Measurements from ENCODE around the gene PTGER4. TPM values are rescaled to one million over a fixed set of nuclear protein-coding genes. Genes with fewer than 3 reads are reported as not detected.

The PTGER4 gene
- total and polyA plus RNA-seq, 11 donors: 2.1 to 43.7 (median 8.8) TPM

DNA sequence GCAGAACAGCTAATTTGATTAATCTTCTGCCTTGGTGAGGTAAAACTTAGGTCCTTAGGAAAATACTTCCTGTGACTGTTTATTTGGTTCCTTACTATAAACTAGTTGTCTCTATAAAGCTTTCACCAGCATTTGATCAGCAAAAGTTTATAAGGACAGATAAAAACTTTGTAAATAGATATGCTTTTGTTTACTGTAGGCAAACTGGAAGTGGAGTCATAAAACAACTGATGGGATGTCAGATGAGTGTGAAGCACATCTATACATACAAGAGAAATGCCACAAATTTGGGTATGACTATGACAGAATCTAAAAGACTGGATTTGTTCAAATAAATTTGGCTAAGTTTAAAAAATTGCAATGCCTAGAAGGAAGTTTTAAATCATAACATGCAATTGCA is 5.5 kb downstream of the PTGER4 start:
- Histone ChIP-seq H3K4me3 (peak overlapping the region in 9 of 12 donors; percentile 58 to 96 (median 86)), H3K27ac (peak overlapping the region in 10 of 12 donors; percentile 8 to 97 (median 85)), H3K36me3 (peaks cover 0 to 52% (median 3%) of the 10 kb centered on the region in 9 donors), H3K27me3 (peaks cover 0 to 22% (median 3%) of the 10 kb centered on the region in 9 donors), H3K4me1 (peaks cover 0 to 62% (median 25%) of the 10 kb centered on the region in 12 donors), H3K9me3 (no peaks in the 10 kb centered on the region)
- no peak for ATAC-seq
- intact Hi-C loops (cut with DNase I): loop anchor here (5.0 to 10.0 kb wide), 21 partner anchors 52 to 1110 kb away; no protein-coding TSS in a partner anchor
- TF ChIP-seq, protein P1, sequence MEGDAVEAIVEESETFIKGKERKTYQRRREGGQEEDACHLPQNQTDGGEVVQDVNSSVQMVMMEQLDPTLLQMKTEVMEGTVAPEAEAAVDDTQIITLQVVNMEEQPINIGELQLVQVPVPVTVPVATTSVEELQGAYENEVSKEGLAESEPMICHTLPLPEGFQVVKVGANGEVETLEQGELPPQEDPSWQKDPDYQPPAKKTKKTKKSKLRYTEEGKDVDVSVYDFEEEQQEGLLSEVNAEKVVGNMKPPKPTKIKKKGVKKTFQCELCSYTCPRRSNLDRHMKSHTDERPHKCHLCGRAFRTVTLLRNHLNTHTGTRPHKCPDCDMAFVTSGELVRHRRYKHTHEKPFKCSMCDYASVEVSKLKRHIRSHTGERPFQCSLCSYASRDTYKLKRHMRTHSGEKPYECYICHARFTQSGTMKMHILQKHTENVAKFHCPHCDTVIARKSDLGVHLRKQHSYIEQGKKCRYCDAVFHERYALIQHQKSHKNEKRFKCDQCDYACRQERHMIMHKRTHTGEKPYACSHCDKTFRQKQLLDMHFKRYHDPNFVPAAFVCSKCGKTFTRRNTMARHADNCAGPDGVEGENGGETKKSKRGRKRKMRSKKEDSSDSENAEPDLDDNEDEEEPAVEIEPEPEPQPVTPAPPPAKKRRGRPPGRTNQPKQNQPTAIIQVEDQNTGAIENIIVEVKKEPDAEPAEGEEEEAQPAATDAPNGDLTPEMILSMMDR (IDR thresholded peaks at IDR 0.05): no peak
- TF ChIP-seq POLR2A (IDR thresholded peaks at IDR 0.05): no peak
- DNase-seq: no peak

DNA sequence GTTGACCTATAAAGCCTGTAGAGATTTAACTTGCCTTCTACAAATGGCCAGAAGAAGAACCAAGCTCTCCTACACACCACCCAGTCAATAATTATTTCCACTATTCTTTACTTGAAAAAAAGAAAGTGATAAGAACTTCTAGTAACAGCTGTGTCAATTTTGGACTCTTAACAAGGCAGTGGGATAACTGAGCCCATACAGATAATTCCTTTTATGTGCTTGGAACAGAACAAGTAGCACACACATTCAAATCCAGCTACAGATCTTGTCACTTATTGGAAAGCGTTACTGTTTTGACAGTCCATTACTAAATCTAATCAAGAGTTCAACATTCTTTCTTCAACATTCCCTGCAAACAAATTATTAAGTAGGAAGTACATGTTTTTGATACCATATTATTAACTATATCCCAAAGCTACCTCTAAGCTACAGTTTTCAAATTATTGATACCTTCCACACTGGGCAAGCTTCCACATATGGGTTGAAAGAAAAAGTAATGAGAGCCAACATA is 6.3 kb downstream of the PTGER4 start:
- no peak for ATAC-seq
- H3K9me3 ChIP-seq: no peaks in the 10 kb centered on the region
- H3K27me3 ChIP-seq: peaks cover 0 to 14% (median 2%) of the 10 kb centered on the region in 9 donors
- H3K4me1 ChIP-seq: peaks cover 0 to 70% (median 25%) of the 10 kb centered on the region in 12 donors
- H3K27ac ChIP-seq: peak overlapping the region in 10 of 12 donors; percentile 1 to 97 (median 28)
- WGBS, 4 donors: 48 to 65% (median 56%) methylated on average over 1 of the region's 1 CpG
- intact Hi-C loops (cut with DNase I): loop anchor here (5.0 to 10.0 kb wide), 21 partner anchors 51 to 1111 kb away; no protein-coding TSS in a partner anchor
- no peak for DNase-seq
- H3K4me3 ChIP-seq: peak overlapping the region in 9 of 12 donors; percentile 58 to 96 (median 86)
- H3K36me3 ChIP-seq: peaks cover 0 to 58% (median 12%) of the 10 kb centered on the region in 9 donors
- TF ChIP-seq, protein P1 (IDR thresholded peaks at IDR 0.05): no peak
- TF ChIP-seq POLR2A (IDR thresholded peaks at IDR 0.05): no peak

DNA sequence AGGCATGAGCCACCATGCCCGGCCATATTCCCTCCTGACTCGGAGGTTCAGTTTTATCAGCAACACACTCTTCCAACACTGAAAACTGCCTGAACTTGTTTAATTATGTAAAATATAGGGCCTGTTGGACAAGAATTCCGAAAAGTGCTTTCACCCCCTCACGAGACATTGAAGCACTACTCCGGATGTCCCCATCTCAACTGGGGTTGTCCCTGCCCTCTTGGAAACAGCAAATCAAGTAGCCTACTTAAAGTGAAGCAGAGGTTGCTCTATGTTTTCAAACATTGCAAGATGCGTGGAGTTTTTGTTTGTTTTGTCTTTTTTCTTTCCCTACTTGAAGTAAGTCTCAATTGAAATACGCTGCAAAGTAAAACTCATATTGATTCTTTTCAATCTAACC is 7.6 kb downstream of the PTGER4 start:
- Histone ChIP-seq H3K27ac (peak overlapping the region in 10 of 12 donors; percentile 1 to 97 (median 54)), H3K9me3 (no peaks in the 10 kb centered on the region), H3K4me3 (peak overlapping the region in 9 of 12 donors; percentile 4 to 96 (median 86)), H3K4me1 (peaks cover 0 to 70% (median 22%) of the 10 kb centered on the region in 12 donors), H3K36me3 (peaks cover 0 to 62% (median 22%) of the 10 kb centered on the region in 9 donors), H3K27me3 (peaks cover 0 to under 1% (median 0%) of the 10 kb centered on the region in 9 donors)
- intact Hi-C loops (cut with DNase I): loop anchor here (5.0 to 10.0 kb wide), 21 partner anchors 50 to 1113 kb away; no protein-coding TSS in a partner anchor
- ATAC-seq (no peak), DNase-seq (no peak)
- TF ChIP-seq POLR2A (IDR thresholded peaks at IDR 0.05): no peak
- TF ChIP-seq, protein P1 (IDR thresholded peaks at IDR 0.05): no peak
- 51 to 61% (median 57%) methylated on average over 7 of the region's 7 CpGs for WGBS, 4 donors

DNA sequence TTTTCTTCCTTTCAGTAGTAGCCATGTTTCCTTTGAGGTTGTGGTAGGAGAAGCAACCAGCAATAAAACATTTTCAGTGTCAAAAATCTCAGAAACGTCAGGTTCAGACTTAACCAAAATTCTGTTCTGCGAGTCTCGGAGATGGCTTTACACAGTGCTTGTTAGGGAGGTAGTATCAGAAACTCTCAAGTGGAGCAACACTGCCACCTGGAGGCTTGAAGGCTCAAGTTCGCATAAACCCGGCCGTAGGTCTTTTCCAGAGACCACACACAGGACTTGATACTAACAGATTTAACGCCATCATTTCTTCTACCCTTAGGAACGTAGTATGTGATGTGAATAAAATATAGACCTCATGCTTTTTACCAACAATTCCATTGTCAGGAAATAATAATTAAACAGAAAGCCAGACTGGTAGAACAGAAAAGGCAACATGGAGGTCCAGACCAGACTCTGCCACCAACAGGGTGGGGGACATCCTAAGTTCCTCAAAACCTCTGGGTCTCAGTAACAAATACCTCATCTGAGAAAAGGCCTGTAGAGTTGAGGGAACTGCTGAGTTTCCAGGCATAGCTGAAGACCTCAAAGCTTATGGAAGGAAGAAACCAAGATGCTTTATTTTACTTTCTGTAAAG is 8.5 kb downstream of the PTGER4 start:
- Histone ChIP-seq H3K27ac (peak overlapping the region in 10 of 12 donors; percentile 1 to 97 (median 54)), H3K27me3 (no peaks in the 10 kb centered on the region), H3K4me3 (peak overlapping the region in 8 of 12 donors; percentile 58 to 96 (median 86)), H3K36me3 (peaks cover 0 to 70% (median 31%) of the 10 kb centered on the region in 9 donors), H3K4me1 (peaks cover 0 to 70% (median 22%) of the 10 kb centered on the region in 12 donors), H3K9me3 (no peaks in the 10 kb centered on the region)
- DNase-seq (peak; percentile 76 to 88 (median 82)), ATAC-seq (peak; percentile 84 to 92 (median 92))
- 1 to 3% (median 2%) methylated on average over 8 of the region's 8 CpGs for WGBS, 4 donors
- no peak for TF ChIP-seq POLR2A (IDR thresholded peaks at IDR 0.05)
- TF ChIP-seq, protein P1 (IDR thresholded peaks at IDR 0.05): peak; percentile 78 to 94 (median 86)
- intact Hi-C loops (cut with DNase I): loop anchor here (1.0 to 10.0 kb wide), 26 partner anchors 49 to 1113 kb away; no protein-coding TSS in a partner anchor
